ENCODE measurements around the gene TUBD1. TPM values are rescaled to one million over a fixed set of nuclear protein-coding genes. Genes with fewer than 3 reads are reported as not detected.
"Not testable (repeated sequence)": the region's sequence is repeated elsewhere in the genome, so short reads cannot be mapped to it uniquely, and the experiment has no call there.

Gene TUBD1
- total RNA-seq (2014; rRNA removed; shearing (Covaris generic)): 7.3 and 7.4 TPM in 2 replicates
- 9.5 and 11.3 TPM in 2 replicates for polyA plus RNA-seq (2015; cell fraction: cytosol; rRNA removed)
- 12.5 and 14.7 TPM in 2 replicates for polyA plus RNA-seq (2015; cell fraction: nucleus; rRNA removed)

- DNase-seq (ENCODE audit: low read depth, low spot score): peak; percentile 100
- in situ Hi-C loops (cut with HindIII; ENCODE audit: low pct_unique_long_range_greater_than_20kb, low sequenced_read_pairs): no loop called here
These were observed at the start of gene TUBD1, which contains the start of gene RPS6KB1 for GRCh38 chr17:59892924-59893675. TUBD1 (minus strand) TSS chr17:59892943; CDS start chr17:59891002, 1,941 bp downstream. RPS6KB1 (plus strand) TSS chr17:59893121; CDS start chr17:59893185, 64 bp downstream.

- DNase-seq (ENCODE audit: low read depth, low spot score): no peak
- in situ Hi-C loops (cut with HindIII; ENCODE audit: low pct_unique_long_range_greater_than_20kb, low sequenced_read_pairs): no loop called here
These were observed 48.4 kb upstream of the TUBD1 start for GRCh38 chr17:59941131-59941530.

- DNase-seq (ENCODE audit: low read depth, low spot score); in situ Hi-C loops (cut with HindIII; ENCODE audit: low pct_unique_long_range_greater_than_20kb, low sequenced_read_pairs): not testable (repeated sequence)
These were observed 48.0 kb upstream of the TUBD1 start for GRCh38 chr17:59940697-59941096.

GRCh38 chr17:59933317-59933716 lies 40.6 kb upstream of the TUBD1 start:
- DNase-seq (ENCODE audit: low read depth, low spot score): peak; percentile 23
- in situ Hi-C loops (cut with HindIII; ENCODE audit: low pct_unique_long_range_greater_than_20kb, low sequenced_read_pairs): not testable (repeated sequence)

- DNase-seq (ENCODE audit: low read depth, low spot score); in situ Hi-C loops (cut with HindIII; ENCODE audit: low pct_unique_long_range_greater_than_20kb, low sequenced_read_pairs): not testable (repeated sequence)
These were observed 38.0 kb upstream of the TUBD1 start for GRCh38 chr17:59930768-59931167.

GRCh38 chr17:59930121-59930520 lies 37.4 kb upstream of the TUBD1 start:
- DNase-seq (ENCODE audit: low read depth, low spot score); in situ Hi-C loops (cut with HindIII; ENCODE audit: low pct_unique_long_range_greater_than_20kb, low sequenced_read_pairs): not testable (repeated sequence)

GRCh38 chr17:59920637-59921036 lies 27.9 kb upstream of the TUBD1 start:
- in situ Hi-C loops (cut with HindIII; ENCODE audit: low pct_unique_long_range_greater_than_20kb, low sequenced_read_pairs); DNase-seq (ENCODE audit: low read depth, low spot score): not testable (repeated sequence)

GRCh38 chr17:59916446-59916845 lies 23.7 kb upstream of the TUBD1 start:
- DNase-seq (ENCODE audit: low read depth, low spot score): no peak
- in situ Hi-C loops (cut with HindIII; ENCODE audit: low pct_unique_long_range_greater_than_20kb, low sequenced_read_pairs): no loop called here

- peak; percentile 78 for DNase-seq (ENCODE audit: low read depth, low spot score)
- in situ Hi-C loops (cut with HindIII; ENCODE audit: low pct_unique_long_range_greater_than_20kb, low sequenced_read_pairs): no loop called here
These were observed 21.6 kb upstream of the TUBD1 start for GRCh38 chr17:59914274-59914854.

- in situ Hi-C loops (cut with HindIII; ENCODE audit: low pct_unique_long_range_greater_than_20kb, low sequenced_read_pairs): no loop called here
- DNase-seq (ENCODE audit: low read depth, low spot score): no peak
These were observed 14.7 kb upstream of the TUBD1 start for GRCh38 chr17:59907467-59907866.

GRCh38 chr17:59903455-59903854 lies 10.7 kb upstream of the TUBD1 start:
- no peak for DNase-seq (ENCODE audit: low read depth, low spot score)
- in situ Hi-C loops (cut with HindIII; ENCODE audit: low pct_unique_long_range_greater_than_20kb, low sequenced_read_pairs): no loop called here

- no peak for DNase-seq (ENCODE audit: low read depth, low spot score)
- in situ Hi-C loops (cut with HindIII; ENCODE audit: low pct_unique_long_range_greater_than_20kb, low sequenced_read_pairs): no loop called here
These were observed 8.9 kb upstream of the TUBD1 start for GRCh38 chr17:59901604-59902003.

- in situ Hi-C loops (cut with HindIII; ENCODE audit: low pct_unique_long_range_greater_than_20kb, low sequenced_read_pairs): no loop called here
- DNase-seq (ENCODE audit: low read depth, low spot score): no peak
These were observed 6.4 kb upstream of the TUBD1 start for GRCh38 chr17:59899099-59899498.

- DNase-seq (ENCODE audit: low read depth, low spot score): no peak
- in situ Hi-C loops (cut with HindIII; ENCODE audit: low pct_unique_long_range_greater_than_20kb, low sequenced_read_pairs): no loop called here
These were observed 4.3 kb upstream of the TUBD1 start for GRCh38 chr17:59897090-59897489.

- DNase-seq (ENCODE audit: low read depth, low spot score): peak; percentile 47
- in situ Hi-C loops (cut with HindIII; ENCODE audit: low pct_unique_long_range_greater_than_20kb, low sequenced_read_pairs): no loop called here
These were observed 945 bp upstream of the TUBD1 start for GRCh38 chr17:59893676-59894100.

GRCh38 chr17:59892251-59892923 lies 356 bp downstream of the TUBD1 start:
- in situ Hi-C loops (cut with HindIII; ENCODE audit: low pct_unique_long_range_greater_than_20kb, low sequenced_read_pairs): no loop called here
- DNase-seq (ENCODE audit: low read depth, low spot score): no peak

GRCh38 chr17:59890720-59891119 lies 2.0 kb downstream of the TUBD1 start:
- in situ Hi-C loops (cut with HindIII; ENCODE audit: low pct_unique_long_range_greater_than_20kb, low sequenced_read_pairs): no loop called here
- DNase-seq (ENCODE audit: low read depth, low spot score): no peak

GRCh38 chr17:59888145-59888750 lies 4.5 kb downstream of the TUBD1 start:
- in situ Hi-C loops (cut with HindIII; ENCODE audit: low pct_unique_long_range_greater_than_20kb, low sequenced_read_pairs): no loop called here

More at GRCh38 chr17:59888145-59888750, 4.5 kb downstream of the TUBD1 start:
- DNase-seq (ENCODE audit: low read depth, low spot score): no peak

Measured in SK-MEL-5 (cell line).